H9 (cell line): ENCODE data around the gene ZNF70. TPM values are rescaled to one million over a fixed set of nuclear protein-coding genes. Genes with fewer than 3 reads are reported as not detected.

ENCODE experiments used
- DNase-seq: peaks from one replicate; pipeline ENCODE4 v3.0.0-alpha.2; 2017
- H2AFZ ChIP-seq: one replicate; pipeline ENCODE4 v1.6.1; 2013; ENCODE audit warnings: mild to moderate bottlenecking, low read length, control low read depth, moderate library complexity
- H2AK5ac ChIP-seq: 2 replicates; pipeline ENCODE4 v1.6.1; 2013; ENCODE audit warnings: low read length, control low read depth, mixed read lengths; ENCODE audit not compliant: insufficient read length
- H2BK120ac ChIP-seq: one replicate; pipeline ENCODE4 v1.6.1; 2013; ENCODE audit warnings: low read depth, mild to moderate bottlenecking, low read length, control low read depth, inconsistent platforms; ENCODE audit not compliant: poor library complexity, severe bottlenecking
- H2BK12ac ChIP-seq: 2 replicates; pipeline ENCODE4 v1.6.1; 2013; ENCODE audit warnings: low read length, control low read depth, mixed read lengths, low read depth; ENCODE audit not compliant: insufficient read length
- H2BK15ac ChIP-seq: 2 replicates; pipeline ENCODE4 v1.6.1; 2013; ENCODE audit warnings: low read depth, low read length, control low read depth
- H2BK20ac ChIP-seq: one replicate; pipeline ENCODE4 v1.6.1; 2013; ENCODE audit warnings: low read depth, mild to moderate bottlenecking, low read length, control low read depth, inconsistent platforms; ENCODE audit not compliant: poor library complexity, severe bottlenecking
- H2BK5ac ChIP-seq: 2 replicates; pipeline ENCODE4 v1.6.1; 2013; ENCODE audit warnings: low read length, control low read depth, mixed read lengths; ENCODE audit not compliant: insufficient read length
- H3K14ac ChIP-seq: 2 replicates; pipeline ENCODE4 v1.6.1; 2013; ENCODE audit warnings: low read length, control low read depth; ENCODE audit not compliant: insufficient read depth
- H3K18ac ChIP-seq: 2 replicates; pipeline ENCODE4 v1.6.1; 2013; ENCODE audit warnings: low read depth, mild to moderate bottlenecking, mixed read lengths, low read length, control low read depth; ENCODE audit not compliant: insufficient read length
- H3K23ac ChIP-seq: 2 replicates; pipeline ENCODE4 v1.6.1; 2013; ENCODE audit warnings: low read length, control low read depth, mixed read lengths, low read depth; ENCODE audit not compliant: insufficient read length
- H3K23me2 ChIP-seq: 2 replicates; pipeline ENCODE4 v1.6.1; 2013; ENCODE audit warnings: low read depth, mild to moderate bottlenecking, mixed read lengths, low read length, control low read depth; ENCODE audit not compliant: insufficient read length, poor library complexity, severe bottlenecking
- H3K27ac ChIP-seq: 2 replicates; pipeline ENCODE4 v1.5.1; 2013; ENCODE audit warnings: low read length, control low read depth, mixed read lengths, low read depth; ENCODE audit not compliant: insufficient read length
- H3K27me3 ChIP-seq: 2 replicates; pipeline ENCODE4 v1.6.1; 2013; ENCODE audit warnings: low read length, control low read depth, inconsistent platforms; ENCODE audit not compliant: insufficient read depth
- H3K4ac ChIP-seq: 2 replicates; pipeline ENCODE4 v1.6.1; 2013; ENCODE audit warnings: low read depth, mild to moderate bottlenecking, control low read depth, inconsistent platforms, low read length, moderate library complexity
- H3K4me1 ChIP-seq: 2 replicates; pipeline ENCODE4 v1.6.1; 2013; ENCODE audit warnings: low read length, control low read depth, inconsistent platforms; ENCODE audit not compliant: insufficient read depth
- H3K4me2 ChIP-seq: 2 replicates; pipeline ENCODE4 v1.6.1; 2013; ENCODE audit warnings: low read length, control low read depth, mixed read lengths; ENCODE audit not compliant: insufficient read length, insufficient read depth
- H3K56ac ChIP-seq: 2 replicates; pipeline ENCODE4 v1.6.1; 2013; ENCODE audit warnings: low read depth, mild to moderate bottlenecking, mixed read lengths, low read length, control low read depth; ENCODE audit not compliant: insufficient read length
- H3K79me1 ChIP-seq: 2 replicates; pipeline ENCODE4 v1.6.1; 2013; ENCODE audit warnings: low read depth, mild to moderate bottlenecking, moderate library complexity, low read length, control low read depth, inconsistent platforms; ENCODE audit not compliant: insufficient read depth, poor library complexity, severe bottlenecking
- H3K79me2 ChIP-seq: 2 replicates; pipeline ENCODE4 v1.6.1; 2013; ENCODE audit warnings: low read length, control low read depth, inconsistent platforms; ENCODE audit not compliant: insufficient read depth
- H3K9ac ChIP-seq: 2 replicates; pipeline ENCODE4 v1.6.1; 2013; ENCODE audit warnings: low read length, control low read depth, mixed read lengths; ENCODE audit not compliant: insufficient read length; ENCODE audit errors: extremely low read depth
- H3K9me3 ChIP-seq: one replicate; pipeline ENCODE4 v1.6.1; 2013; ENCODE audit warnings: low read depth, low read length, inconsistent platforms; ENCODE audit not compliant: control insufficient read depth
- H3T11ph ChIP-seq: one replicate; pipeline ENCODE4 v1.6.1; 2013; ENCODE audit warnings: mild to moderate bottlenecking, low read length, control low read depth, inconsistent platforms
- H4K20me1 ChIP-seq: one replicate; pipeline ENCODE4 v1.6.1; 2013; ENCODE audit not compliant: control insufficient read depth, insufficient read length, insufficient read depth
- H4K5ac ChIP-seq: 2 replicates; pipeline ENCODE4 v1.6.1; 2013; ENCODE audit warnings: low read depth, mild to moderate bottlenecking, mixed read lengths, low read length, control low read depth; ENCODE audit not compliant: insufficient read length
- H4K8ac ChIP-seq: replicated peaks from 2 replicates; pipeline ENCODE4 v1.6.1; 2013; ENCODE audit warnings: low read length, control low read depth, mixed read lengths, low read depth; ENCODE audit not compliant: insufficient read length
- H4K91ac ChIP-seq: 2 replicates; pipeline ENCODE4 v1.6.1; 2013; ENCODE audit warnings: low read depth, mild to moderate bottlenecking, moderate library complexity, mixed read lengths, low read length, control low read depth; ENCODE audit not compliant: insufficient read length
- H3K27ac Mint-ChIP-seq, 3 experiments: 2 replicates in 2 of 3; 3 replicates in 1 of 3; pipeline ENCODE4 v1.8.0; 2020 to 2021; ENCODE audit warnings: mixed read lengths in 3 of 3, mild to moderate bottlenecking in 1 of 3, moderate library complexity in 1 of 3
- H3K27me3 Mint-ChIP-seq: 2 replicates; pipeline ENCODE4 v1.8.0; 2021; ENCODE audit warnings: low read depth, mild to moderate bottlenecking, moderate library complexity, mixed read lengths
- H3K36me3 Mint-ChIP-seq, 3 experiments: 2 replicates in 2 of 3; 3 replicates in 1 of 3; pipeline ENCODE4 v1.8.0; 2020 to 2021; ENCODE audit warnings: low read depth in 3 of 3, mixed read lengths in 3 of 3; ENCODE audit not compliant: insufficient read depth in 1 of 3
- H3K4me1 Mint-ChIP-seq, 2 experiments: 2 replicates each; pipeline ENCODE4 v1.8.0; 2020; ENCODE audit warnings: mixed read lengths in 2 of 2
- H3K4me3 Mint-ChIP-seq, 2 experiments: 2 replicates in 1 of 2; 3 replicates in 1 of 2; pipeline ENCODE4 v1.8.0; 2020 to 2021; ENCODE audit warnings: mild to moderate bottlenecking in 2 of 2, mixed read lengths in 2 of 2, moderate library complexity in 1 of 2
- H3K9me3 Mint-ChIP-seq, 2 experiments: 2 replicates in 1 of 2; 3 replicates in 1 of 2; pipeline ENCODE4 v1.8.0; 2020; ENCODE audit warnings: mild to moderate bottlenecking in 2 of 2, mixed read lengths in 2 of 2, moderate library complexity in 1 of 2
- CTCF ChIP-seq: fragments of 200-600 bp; sonication (generic); conservative IDR thresholded peaks from 3 replicates; pipeline ENCODE4 v1.8.0; 2021; ENCODE audit warnings: antibody characterized with exemption, mild to moderate bottlenecking
- WGBS: extraction: QIAGEN DNeasy Blood & Tissue Kit; methylation state at CpG from one replicate; pipeline ENCODE4 v1.1.7; 2013; ENCODE audit warnings: missing lambda C conversion rate, low lambda C conversion rate, mixed read lengths; ENCODE audit not compliant: insufficient read length; ENCODE audit errors: extremely low coverage; 5-methylcytosine and 5-hydroxymethylcytosine counted together
- total RNA-seq: library from RNA; stranded (reverse); gene quantifications from 2 replicates; pipeline ENCODE4 v1.2.1, GENCODE V29; 2021

The ZNF70 gene
- total RNA-seq, 1 experiment from 2014 or later, result 3.5 TPM

- no peak overlapping the region for H3K56ac ChIP-seq
- peaks cover 14% of the 10 kb centered on the region for H3K23me2 ChIP-seq
- H3K9me3 ChIP-seq, result no peaks in the 10 kb centered on the region
- peaks cover 5 to 10% (median 7%) of the 10 kb centered on the region in 3 experiments; a peak in 4 of 7 replicates for H3K36me3 Mint-ChIP-seq
- H3K27ac Mint-ChIP-seq, result no peak overlapping the region
- WGBS, result no CpG with 5 or more reads among the region's 6 CpGs
- H4K20me1 ChIP-seq, result no peaks in the 10 kb centered on the region
- no peak overlapping the region for H2BK15ac ChIP-seq
- H2BK12ac ChIP-seq, result no peak overlapping the region
- H3K14ac ChIP-seq, result no peak overlapping the region
- no peak overlapping the region for H2BK20ac ChIP-seq
- no peak for TF ChIP-seq CTCF
- peaks cover 15 to 39% of the 10 kb centered on the region in 2 experiments for H3K4me1 Mint-ChIP-seq
- no peak overlapping the region for H3K4me2 ChIP-seq
- no peak overlapping the region for H2AFZ ChIP-seq
- no peak overlapping the region; a peak in 1 of 5 replicates for H3K4me3 Mint-ChIP-seq
- H3K4me1 ChIP-seq, result no peaks in the 10 kb centered on the region; the same call in 1 of the 2 replicates
- H2BK120ac ChIP-seq, result no peak overlapping the region
- no peak overlapping the region for H4K8ac ChIP-seq
- DNase-seq, result no peak
- H3K27me3 Mint-ChIP-seq, result peaks cover 56% of the 10 kb centered on the region
- H4K91ac ChIP-seq, result no peak overlapping the region
- H4K5ac ChIP-seq, result no peak overlapping the region
- H3K9ac ChIP-seq, result no peak overlapping the region
- no peaks in the 10 kb centered on the region for H3K79me1 ChIP-seq
- no peaks in the 10 kb centered on the region for H3K79me2 ChIP-seq
- no peak overlapping the region for H3K4ac ChIP-seq
- no peak overlapping the region for H3K27ac ChIP-seq
- H3K9me3 Mint-ChIP-seq, result no peaks in the 10 kb centered on the region
- peaks cover 15% of the 10 kb centered on the region; the same call in 1 of the 2 replicates for H3K27me3 ChIP-seq
- no peak overlapping the region for H3K18ac ChIP-seq
- H2AK5ac ChIP-seq, result no peak overlapping the region
- H2BK5ac ChIP-seq, result no peak overlapping the region
- no peak overlapping the region for H3T11ph ChIP-seq
- no peak overlapping the region for H3K23ac ChIP-seq
Observed at GRCh38 chr22:23769321-23769965, 18.5 kb upstream of the ZNF70 start.
